Lung (tissue), 12 donors: ENCODE results near the gene NELL2. TPM values are rescaled to one million over a fixed set of nuclear protein-coding genes. Genes with fewer than 3 reads are reported as not detected.

ENCODE experiments used
- ATAC-seq: fragments of 200-7000 bp; cut with Tn5 transposase; one replicate; pipeline ENCODE4 v1.9.1; 2020; ENCODE audit warnings: moderate number of reproducible peaks; ENCODE audit not compliant: insufficient read depth, low FRiP score
- DNase-seq, 3 donors: peaks; one replicate each; pipeline ENCODE4 v3.0.0-alpha.2; 2013 to 2017
- H3K27ac ChIP-seq, 2 donors: one replicate each; pipeline ENCODE4 v1.5.1; 2013; ENCODE audit warnings: mild to moderate bottlenecking in 2 of 2, moderate library complexity in 2 of 2, control low read depth in 1 of 2, inconsistent platforms in 1 of 2, low read depth in 1 of 2, low read length in 1 of 2
- H3K27me3 ChIP-seq, 3 donors: one replicate each; pipeline ENCODE4 v1.5.1; 2013; ENCODE audit warnings: low read length in 2 of 3; ENCODE audit not compliant: control insufficient read depth in 3 of 3, insufficient read depth in 3 of 3
- H3K36me3 ChIP-seq, 4 donors: one replicate each; pipeline ENCODE4 v1.5.1; 2013; ENCODE audit warnings: low read length in 4 of 4, mild to moderate bottlenecking in 1 of 4, moderate library complexity in 1 of 4; ENCODE audit not compliant: control insufficient read depth in 4 of 4, insufficient read depth in 4 of 4
- H3K4me1 ChIP-seq, 5 donors: one replicate each; pipeline ENCODE4 v1.5.1; 2013; ENCODE audit warnings: low read length in 5 of 5, mild to moderate bottlenecking in 2 of 5, moderate library complexity in 1 of 5; ENCODE audit not compliant: control insufficient read depth in 5 of 5, insufficient read depth in 5 of 5
- H3K4me3 ChIP-seq: one replicate; pipeline ENCODE4 v1.5.1; 2013; ENCODE audit warnings: mild to moderate bottlenecking, control low read depth, moderate library complexity
- H3K9ac ChIP-seq, 2 donors: one replicate each; pipeline ENCODE4 v1.5.1; 2013; ENCODE audit warnings: low read length in 2 of 2, control low read depth in 1 of 2; ENCODE audit not compliant: insufficient read depth in 1 of 2
- H3K9me3 ChIP-seq, 4 donors: one replicate each; pipeline ENCODE4 v1.5.1; 2013; ENCODE audit warnings: low read length in 3 of 4, mild to moderate bottlenecking in 1 of 4, moderate library complexity in 1 of 4; ENCODE audit not compliant: control insufficient read depth in 4 of 4, insufficient read depth in 3 of 4
- WGBS, 2 donors: extraction: QIAGEN DNeasy Blood & Tissue Kit; methylation state at CpG; one replicate each; pipeline ENCODE4 v1.1.7; 2013; 5-methylcytosine and 5-hydroxymethylcytosine counted together
- polyA plus RNA-seq, 2 donors: library from polyadenylated mRNA; stranded (reverse); fragments of 200-250 nt; gene quantifications; one replicate each; pipeline ENCODE4 v1.2.1, GENCODE V29; 2013
- total RNA-seq, 2 donors: library from RNA; depleted of rRNA in 1 of 2; stranded (reverse); fragments of >200 nt in 1 of 2; gene quantifications; one replicate each; pipeline ENCODE4 v1.2.1, GENCODE V29; 2014 to 2021
- TF ChIP-seq, protein P1 (sequence below): IDR thresholded peaks from 2 replicates; pipeline ENCODE4 v1.5.1; 2012; ENCODE audit warnings: mild to moderate bottlenecking; ENCODE audit errors: control extremely low read depth, extremely low read depth
- donor health status: control.
- donor health status: control.
- donor health status: Bipolar disorder and iron deficiency.
- donor health status: healthy.
- donor health status: DM: yes; HTN: yes; CAD: no.

The NELL2 gene
- total and polyA plus RNA-seq, 4 donors = 2.2 to 15.9 (median 8.6) TPM

DNA sequence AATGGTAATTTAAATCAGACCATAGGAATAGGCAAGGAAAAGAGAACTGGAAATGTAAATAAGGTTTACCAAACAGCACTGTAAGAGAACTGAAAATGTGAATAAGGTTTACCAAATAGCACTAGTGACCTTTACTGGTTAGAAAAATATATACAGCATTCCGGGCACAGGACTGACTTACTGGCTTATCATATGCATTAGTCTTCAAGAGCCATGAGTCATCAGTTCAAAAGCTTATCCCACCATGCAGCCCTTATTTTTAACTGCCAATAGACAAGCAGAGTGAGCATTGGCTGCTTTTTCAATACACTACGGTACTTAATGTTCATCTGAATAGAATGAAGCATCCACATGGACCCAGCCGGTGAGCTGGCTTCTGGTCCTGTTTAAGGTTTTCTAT is 13.0 kb upstream of the NELL2 start:
- TF ChIP-seq, protein P1, sequence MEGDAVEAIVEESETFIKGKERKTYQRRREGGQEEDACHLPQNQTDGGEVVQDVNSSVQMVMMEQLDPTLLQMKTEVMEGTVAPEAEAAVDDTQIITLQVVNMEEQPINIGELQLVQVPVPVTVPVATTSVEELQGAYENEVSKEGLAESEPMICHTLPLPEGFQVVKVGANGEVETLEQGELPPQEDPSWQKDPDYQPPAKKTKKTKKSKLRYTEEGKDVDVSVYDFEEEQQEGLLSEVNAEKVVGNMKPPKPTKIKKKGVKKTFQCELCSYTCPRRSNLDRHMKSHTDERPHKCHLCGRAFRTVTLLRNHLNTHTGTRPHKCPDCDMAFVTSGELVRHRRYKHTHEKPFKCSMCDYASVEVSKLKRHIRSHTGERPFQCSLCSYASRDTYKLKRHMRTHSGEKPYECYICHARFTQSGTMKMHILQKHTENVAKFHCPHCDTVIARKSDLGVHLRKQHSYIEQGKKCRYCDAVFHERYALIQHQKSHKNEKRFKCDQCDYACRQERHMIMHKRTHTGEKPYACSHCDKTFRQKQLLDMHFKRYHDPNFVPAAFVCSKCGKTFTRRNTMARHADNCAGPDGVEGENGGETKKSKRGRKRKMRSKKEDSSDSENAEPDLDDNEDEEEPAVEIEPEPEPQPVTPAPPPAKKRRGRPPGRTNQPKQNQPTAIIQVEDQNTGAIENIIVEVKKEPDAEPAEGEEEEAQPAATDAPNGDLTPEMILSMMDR = no peak
- DNase-seq = no peak
- Histone ChIP-seq H3K36me3 (no peaks in the 10 kb centered on the region), H3K4me1 (no peaks in the 10 kb centered on the region), H3K9ac (no peak overlapping the region), H3K27me3 (no peaks in the 10 kb centered on the region), H3K27ac (no peak overlapping the region), H3K4me3 (no peak overlapping the region), H3K9me3 (no peaks in the 10 kb centered on the region)
- WGBS, 2 donors = 87 to 90% methylated on average over 3 of the region's 3 CpGs
- no peak for ATAC-seq

DNA sequence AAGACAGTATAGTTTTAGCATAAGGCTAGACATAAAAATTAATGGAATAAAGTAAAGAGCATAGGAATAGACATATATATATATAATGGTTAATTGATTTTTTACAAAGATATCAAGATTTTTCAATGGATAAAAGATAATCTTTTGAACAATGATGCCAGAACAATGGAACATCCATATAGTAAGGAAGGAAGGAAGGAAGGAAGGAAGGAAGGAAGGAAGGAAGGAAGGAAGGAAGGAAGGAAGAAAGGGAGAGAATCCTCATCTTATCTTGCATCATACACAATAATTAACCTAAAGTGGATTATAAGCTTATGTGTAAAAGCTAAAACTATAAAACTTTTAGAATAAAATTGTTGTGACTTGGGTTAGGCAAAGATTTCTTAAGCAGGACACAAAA is 9.8 kb upstream of the NELL2 start:
- no peaks in the 10 kb centered on the region for H3K27me3 ChIP-seq
- DNase-seq = no peak
- no peaks in the 10 kb centered on the region for H3K4me1 ChIP-seq
- H3K9ac ChIP-seq = no peak overlapping the region
- no peak overlapping the region for H3K4me3 ChIP-seq
- H3K27ac ChIP-seq = no peak overlapping the region
- TF ChIP-seq, protein P1 = no peak
- H3K36me3 ChIP-seq = no peaks in the 10 kb centered on the region
- no peak for ATAC-seq
- no peaks in the 10 kb centered on the region for H3K9me3 ChIP-seq

DNA sequence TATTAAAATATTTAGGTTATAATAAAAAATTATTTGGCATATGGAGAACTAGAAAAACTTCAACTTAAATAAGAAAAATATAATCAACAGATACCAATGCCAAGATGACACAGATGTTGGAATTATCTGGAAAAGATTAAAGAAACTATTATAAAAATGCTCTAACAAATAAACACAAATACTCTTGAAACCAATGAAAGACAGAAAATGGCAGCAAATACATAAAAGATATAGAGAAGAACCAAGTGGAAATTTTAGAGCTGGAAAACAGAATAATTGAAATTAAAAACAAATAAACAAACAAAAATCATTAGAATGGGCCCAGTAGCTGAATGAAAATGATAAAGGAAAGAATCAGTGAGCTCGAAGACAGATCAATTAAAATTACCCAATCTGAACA is 5.1 kb upstream of the NELL2 start:
- TF ChIP-seq, protein P1 = no peak
- Histone ChIP-seq H3K36me3 (no peaks in the 10 kb centered on the region), H3K27me3 (peaks cover 4 to 6% (median 5%) of the 10 kb centered on the region in 3 donors), H3K4me1 (peaks cover 0 to 8% (median 5%) of the 10 kb centered on the region in 5 donors), H3K4me3 (no peak overlapping the region), H3K9ac (no peak overlapping the region), H3K9me3 (peaks cover 0 to 4% (median 1%) of the 10 kb centered on the region in 4 donors), H3K27ac (no peak overlapping the region)
- WGBS, 2 donors = 71 to 78% methylated on average over 1 of the region's 1 CpG
- ATAC-seq (no peak), DNase-seq (no peak)
